ENCODE data around the gene TRPM1. TPM values are rescaled to one million over a fixed set of nuclear protein-coding genes. Genes with fewer than 3 reads are reported as not detected.

TRPM1 gene
- total and polyA plus RNA-seq, 4 donors: 0.05 to 0.72 (median 0.10) TPM; not detected in 1

DNA sequence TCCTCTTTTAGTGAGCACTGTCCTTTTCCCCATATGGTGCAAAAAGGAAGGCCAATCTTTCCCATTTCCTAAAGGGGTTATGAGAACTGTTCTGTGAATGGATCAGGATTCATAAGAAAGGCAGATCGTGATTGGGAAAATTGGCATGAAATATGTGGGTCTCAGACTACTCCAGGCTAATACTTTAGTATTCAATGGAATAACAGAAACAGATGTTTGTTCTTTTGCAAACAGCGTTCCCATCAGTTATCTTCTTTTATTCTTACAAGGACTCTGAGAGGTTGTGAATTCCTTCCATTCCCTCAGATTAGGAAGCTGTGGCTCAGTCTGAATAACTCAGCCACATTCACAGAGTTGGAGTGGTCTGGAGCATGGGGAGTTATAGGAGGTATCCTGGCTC is 58.8 kb downstream of the TRPM1 start:
- Histone ChIP-seq H3K27ac (ENCODE audit: low read depth, low read length) (no peak overlapping the region), H3K36me3 (ENCODE audit: control insufficient read depth, insufficient read depth, low read length) (no peaks in the 10 kb centered on the region), H3K4me1 (ENCODE audit: control insufficient read depth, insufficient read depth, low read length) (no peaks in the 10 kb centered on the region), H3K9me3 (ENCODE audit: control insufficient read depth, insufficient read depth, low read length) (no peaks in the 10 kb centered on the region), H3K27me3 (ENCODE audit: control insufficient read depth, insufficient read depth, low read length) (no peaks in the 10 kb centered on the region), H3K4me3 (ENCODE audit: low read depth, low read length) (no peak overlapping the region)
- no CpG with 5 or more reads among the region's 2 CpGs for WGBS (ENCODE audit: insufficient coverage)
- DNase-seq (ENCODE audit: low read depth in 4 of 6, low spot score in 6 of 6): no peak

GRCh38 chr15:31041610-31042009 is 59.9 kb downstream of the TRPM1 start:
- Histone ChIP-seq H3K27me3 (ENCODE audit: control insufficient read depth, insufficient read depth, low read length) (no peaks in the 10 kb centered on the region), H3K9me3 (ENCODE audit: control insufficient read depth, insufficient read depth, low read length) (no peaks in the 10 kb centered on the region), H3K36me3 (ENCODE audit: control insufficient read depth, insufficient read depth, low read length) (no peaks in the 10 kb centered on the region), H3K4me3 (ENCODE audit: low read depth, low read length) (no peak overlapping the region), H3K4me1 (ENCODE audit: control insufficient read depth, insufficient read depth, low read length) (no peaks in the 10 kb centered on the region), H3K27ac (ENCODE audit: low read depth, low read length) (no peak overlapping the region)
- WGBS (ENCODE audit: insufficient coverage): 90% methylated on average over 3 of the region's 4 CpGs
- no peak for DNase-seq (ENCODE audit: low read depth in 4 of 6, low spot score in 6 of 6)

DNA sequence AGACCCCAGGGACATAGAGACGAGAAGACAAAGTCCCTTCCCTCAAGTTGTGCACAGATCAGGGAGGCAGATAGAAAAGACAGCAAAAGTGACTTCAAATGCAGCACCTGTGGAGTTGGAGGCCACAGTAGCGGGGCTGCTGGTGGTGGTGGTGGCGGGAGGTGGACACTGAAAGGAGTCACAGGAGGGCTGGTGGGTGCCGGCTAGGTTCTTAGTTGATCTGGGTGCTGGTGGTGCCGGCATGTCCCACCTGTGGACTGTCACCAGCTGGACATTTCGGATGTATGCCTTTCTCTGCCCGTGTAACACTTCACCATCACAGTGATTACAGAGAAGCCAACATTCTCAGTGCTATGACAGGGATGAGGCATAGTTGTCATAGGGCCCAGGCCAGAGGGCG is 60.9 kb downstream of the TRPM1 start:
- Histone ChIP-seq H3K9me3 (ENCODE audit: control insufficient read depth, insufficient read depth, low read length) (no peaks in the 10 kb centered on the region), H3K27ac (ENCODE audit: low read depth, low read length) (no peak overlapping the region), H3K4me1 (ENCODE audit: control insufficient read depth, insufficient read depth, low read length) (no peaks in the 10 kb centered on the region), H3K4me3 (ENCODE audit: low read depth, low read length) (no peak overlapping the region), H3K27me3 (ENCODE audit: control insufficient read depth, insufficient read depth, low read length) (no peaks in the 10 kb centered on the region), H3K36me3 (ENCODE audit: control insufficient read depth, insufficient read depth, low read length) (no peaks in the 10 kb centered on the region)
- 89% methylated on average over 4 of the region's 8 CpGs for WGBS (ENCODE audit: insufficient coverage)
- no peak for DNase-seq (ENCODE audit: low read depth in 4 of 6, low spot score in 6 of 6)

- Histone ChIP-seq H3K27ac (ENCODE audit: low read depth, low read length) (no peak overlapping the region), H3K36me3 (ENCODE audit: control insufficient read depth, insufficient read depth, low read length) (no peaks in the 10 kb centered on the region), H3K4me1 (ENCODE audit: control insufficient read depth, insufficient read depth, low read length) (no peaks in the 10 kb centered on the region), H3K9me3 (ENCODE audit: control insufficient read depth, insufficient read depth, low read length) (no peaks in the 10 kb centered on the region), H3K27me3 (ENCODE audit: control insufficient read depth, insufficient read depth, low read length) (no peaks in the 10 kb centered on the region), H3K4me3 (ENCODE audit: low read depth, low read length) (no peak overlapping the region)
- 95% methylated on average over 15 of the region's 16 CpGs for WGBS (ENCODE audit: insufficient coverage)
- DNase-seq (ENCODE audit: low read depth in 4 of 6, low spot score in 6 of 6): no peak
Measured at GRCh38 chr15:31039961-31040360, 61.6 kb downstream of the TRPM1 start.

GRCh38 chr15:31037731-31038477 is 63.6 kb downstream of the TRPM1 start:
- Histone ChIP-seq H3K36me3 (ENCODE audit: control insufficient read depth, insufficient read depth, low read length) (no peaks in the 10 kb centered on the region), H3K4me3 (ENCODE audit: low read depth, low read length) (no peak overlapping the region), H3K4me1 (ENCODE audit: control insufficient read depth, insufficient read depth, low read length) (no peaks in the 10 kb centered on the region), H3K27ac (ENCODE audit: low read depth, low read length) (no peak overlapping the region), H3K9me3 (ENCODE audit: control insufficient read depth, insufficient read depth, low read length) (no peaks in the 10 kb centered on the region), H3K27me3 (ENCODE audit: control insufficient read depth, insufficient read depth, low read length) (no peaks in the 10 kb centered on the region)
- 100% methylated on average over 4 of the region's 10 CpGs for WGBS (ENCODE audit: insufficient coverage)
- no peak for DNase-seq (ENCODE audit: low read depth in 4 of 6, low spot score in 6 of 6)

DNA sequence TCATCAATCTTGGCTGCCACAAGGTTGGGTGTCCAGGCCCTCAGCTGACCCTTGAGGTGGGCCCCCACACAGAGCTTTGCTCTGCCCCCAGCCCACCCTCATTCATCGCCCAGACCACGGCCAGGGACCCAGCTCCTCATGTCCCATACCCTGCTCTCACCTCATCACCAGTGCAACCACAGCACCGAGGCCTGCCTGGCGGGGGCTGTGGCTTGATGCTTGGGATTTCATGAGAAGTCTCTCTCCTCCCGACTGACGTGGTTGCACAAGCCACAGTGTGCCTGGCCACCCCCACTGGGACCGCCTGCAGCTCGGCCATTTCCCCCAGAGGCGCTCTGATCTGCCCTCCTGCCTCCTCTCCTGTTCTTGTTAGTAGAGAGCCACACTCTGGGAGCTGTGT is 64.7 kb downstream of the TRPM1 start:
- DNase-seq (ENCODE audit: low read depth in 4 of 6, low spot score in 6 of 6): no peak
- no peak overlapping the region for H3K4me3 ChIP-seq (ENCODE audit: low read depth, low read length)
- no peak overlapping the region for H3K27ac ChIP-seq (ENCODE audit: low read depth, low read length)
- H3K27me3 ChIP-seq (ENCODE audit: control insufficient read depth, insufficient read depth, low read length): no peaks in the 10 kb centered on the region
- H3K9me3 ChIP-seq (ENCODE audit: control insufficient read depth, insufficient read depth, low read length): no peaks in the 10 kb centered on the region
- no peaks in the 10 kb centered on the region for H3K4me1 ChIP-seq (ENCODE audit: control insufficient read depth, insufficient read depth, low read length)
- no peaks in the 10 kb centered on the region for H3K36me3 ChIP-seq (ENCODE audit: control insufficient read depth, insufficient read depth, low read length)
- 87% methylated on average over 9 of the region's 9 CpGs for WGBS (ENCODE audit: insufficient coverage)

DNA sequence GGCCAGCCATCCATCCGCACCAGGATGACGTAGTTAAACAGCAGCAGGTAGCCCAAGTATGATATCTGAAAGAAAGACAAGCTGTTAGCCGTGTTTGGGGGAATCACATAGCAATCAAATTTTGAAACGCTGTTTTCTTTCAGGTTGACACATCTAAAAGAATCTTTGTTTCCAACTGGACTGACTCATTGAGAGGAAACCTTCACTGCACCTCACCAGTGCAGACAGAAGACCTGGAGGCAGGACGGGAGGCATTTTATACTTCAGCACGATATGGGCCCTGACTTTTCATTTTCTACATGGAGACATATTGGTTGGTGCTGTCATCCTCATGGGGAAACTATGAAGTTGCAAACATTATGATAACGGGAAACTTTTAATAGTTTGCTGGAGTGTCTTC is 65.9 kb downstream of the TRPM1 start:
- H3K4me1 ChIP-seq (ENCODE audit: control insufficient read depth, insufficient read depth, low read length): no peaks in the 10 kb centered on the region
- DNase-seq (ENCODE audit: low read depth in 4 of 6, low spot score in 6 of 6): no peak
- no peak overlapping the region for H3K4me3 ChIP-seq (ENCODE audit: low read depth, low read length)
- WGBS (ENCODE audit: insufficient coverage): 92% methylated on average over 3 of the region's 7 CpGs
- H3K27ac ChIP-seq (ENCODE audit: low read depth, low read length): no peak overlapping the region
- H3K9me3 ChIP-seq (ENCODE audit: control insufficient read depth, insufficient read depth, low read length): no peaks in the 10 kb centered on the region
- no peaks in the 10 kb centered on the region for H3K36me3 ChIP-seq (ENCODE audit: control insufficient read depth, insufficient read depth, low read length)
- no peaks in the 10 kb centered on the region for H3K27me3 ChIP-seq (ENCODE audit: control insufficient read depth, insufficient read depth, low read length)

DNA sequence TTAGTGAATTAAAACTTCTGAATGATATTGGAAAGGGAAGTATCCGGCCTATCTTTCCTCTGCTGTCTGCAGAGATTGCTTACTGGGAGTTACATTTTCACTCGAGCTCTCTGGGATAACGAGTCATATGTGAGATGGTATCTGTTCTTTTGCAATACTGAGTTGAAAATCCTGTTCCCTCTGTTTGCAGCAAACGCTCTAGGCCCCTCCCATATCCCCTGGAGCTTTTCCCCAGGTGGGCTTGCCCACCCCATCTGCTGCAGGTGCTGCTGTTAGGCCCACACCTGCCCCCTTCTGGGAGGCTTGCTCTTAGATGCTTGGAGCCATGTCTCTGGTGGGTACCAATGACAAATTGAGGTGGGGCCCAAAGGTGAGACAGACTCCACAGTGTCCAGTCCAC is 67.4 kb downstream of the TRPM1 start:
- no peaks in the 10 kb centered on the region for H3K9me3 ChIP-seq (ENCODE audit: control insufficient read depth, insufficient read depth, low read length)
- no peaks in the 10 kb centered on the region for H3K36me3 ChIP-seq (ENCODE audit: control insufficient read depth, insufficient read depth, low read length)
- WGBS (ENCODE audit: insufficient coverage): 70% methylated on average over 3 of the region's 4 CpGs
- H3K27me3 ChIP-seq (ENCODE audit: control insufficient read depth, insufficient read depth, low read length): no peaks in the 10 kb centered on the region
- no peak overlapping the region for H3K27ac ChIP-seq (ENCODE audit: low read depth, low read length)
- no peaks in the 10 kb centered on the region for H3K4me1 ChIP-seq (ENCODE audit: control insufficient read depth, insufficient read depth, low read length)
- no peak for DNase-seq (ENCODE audit: low read depth in 4 of 6, low spot score in 6 of 6)
- H3K4me3 ChIP-seq (ENCODE audit: low read depth, low read length): no peak overlapping the region

DNA sequence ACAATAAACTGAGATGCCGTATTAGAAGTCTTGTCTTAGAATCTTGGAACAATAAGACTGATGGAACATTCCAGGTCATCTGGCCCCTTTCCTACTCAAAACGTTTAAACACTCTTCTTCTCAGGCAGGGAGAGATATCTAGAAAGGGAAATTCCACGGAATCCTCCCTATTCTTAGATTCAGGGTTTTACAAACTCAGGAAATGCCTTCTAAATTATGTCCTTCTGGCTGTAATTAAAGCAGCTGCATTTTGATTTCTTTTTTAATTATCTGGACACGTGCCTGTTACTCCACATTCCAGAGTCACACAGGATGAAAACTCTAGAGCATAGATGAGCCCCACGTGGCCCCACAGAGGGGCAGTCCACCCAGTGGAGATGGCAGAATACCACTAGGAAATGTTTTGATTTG is 68.6 kb downstream of the TRPM1 start:
- Histone ChIP-seq H3K4me1 (ENCODE audit: control insufficient read depth, insufficient read depth, low read length) (no peaks in the 10 kb centered on the region), H3K27ac (ENCODE audit: low read depth, low read length) (no peak overlapping the region), H3K27me3 (ENCODE audit: control insufficient read depth, insufficient read depth, low read length) (no peaks in the 10 kb centered on the region), H3K9me3 (ENCODE audit: control insufficient read depth, insufficient read depth, low read length) (no peaks in the 10 kb centered on the region), H3K36me3 (ENCODE audit: control insufficient read depth, insufficient read depth, low read length) (no peaks in the 10 kb centered on the region), H3K4me3 (ENCODE audit: low read depth, low read length) (no peak overlapping the region)
- no CpG with 5 or more reads among the region's 5 CpGs for WGBS (ENCODE audit: insufficient coverage)
- DNase-seq (ENCODE audit: low read depth in 4 of 6, low spot score in 6 of 6): no peak

GRCh38 chr15:31031471-31032067 is 70.0 kb downstream of the TRPM1 start:
- no peaks in the 10 kb centered on the region for H3K9me3 ChIP-seq (ENCODE audit: control insufficient read depth, insufficient read depth, low read length)
- H3K27me3 ChIP-seq (ENCODE audit: control insufficient read depth, insufficient read depth, low read length): no peaks in the 10 kb centered on the region
- H3K36me3 ChIP-seq (ENCODE audit: control insufficient read depth, insufficient read depth, low read length): no peaks in the 10 kb centered on the region
- no peaks in the 10 kb centered on the region for H3K4me1 ChIP-seq (ENCODE audit: control insufficient read depth, insufficient read depth, low read length)
- no peak for DNase-seq (ENCODE audit: low read depth in 4 of 6, low spot score in 6 of 6)
- H3K27ac ChIP-seq (ENCODE audit: low read depth, low read length): no peak overlapping the region
- no CpG with 5 or more reads among the region's 3 CpGs for WGBS (ENCODE audit: insufficient coverage)
- H3K4me3 ChIP-seq (ENCODE audit: low read depth, low read length): no peak overlapping the region
